Activated CD4-positive, alpha-beta T cell treated with anti-CD3 and anti-CD28 coated beads, Interleukin-2, amount 10 ng/mL, durations not matched to agents 7 days and 5 days (primary cell): ENCODE measurements around the gene AFAP1L2. TPM values are rescaled to one million over a fixed set of nuclear protein-coding genes. Genes with fewer than 3 reads are reported as not detected.

ENCODE experiments used
- CTCF ChIA-PET: fragments of 350-600 bp; sonication (Branson Sonifier 250); formaldehyde crosslinking; loops from one replicate; lab custom pipeline; 2021; ENCODE audit warnings: antibody characterized with exemption; lab: Charles Lee
- POLR2A ChIA-PET: fragments of 350-600 bp; sonication (Branson Sonifier 250); formaldehyde crosslinking; loops from one replicate; lab custom pipeline; 2021; ENCODE audit warnings: antibody characterized with exemption; lab: Charles Lee
- DNase-seq: peaks from one replicate; pipeline ENCODE4 v3.0.0-alpha.2; 2020
- H3K27ac Mint-ChIP-seq: one replicate; pipeline ENCODE4 v1.8.0; 2021; ENCODE audit warnings: mild to moderate bottlenecking, moderate library complexity, mixed read lengths
- H3K27me3 Mint-ChIP-seq: one replicate; pipeline ENCODE4 v1.8.0; 2021; ENCODE audit warnings: mixed read lengths
- H3K36me3 Mint-ChIP-seq: one replicate; pipeline ENCODE4 v1.8.0; 2021; ENCODE audit warnings: low read depth, mixed read lengths
- H3K4me1 Mint-ChIP-seq: one replicate; pipeline ENCODE4 v1.8.0; 2021; ENCODE audit warnings: mixed read lengths
- H3K4me3 Mint-ChIP-seq: one replicate; pipeline ENCODE4 v1.8.0; 2021; ENCODE audit warnings: mild to moderate bottlenecking, moderate library complexity, mixed read lengths
- H3K9me3 Mint-ChIP-seq: one replicate; pipeline ENCODE4 v1.8.0; 2021; ENCODE audit warnings: mixed read lengths
- total RNA-seq, 2 experiments: library from RNA; stranded (reverse); gene quantifications; one replicate each; pipeline ENCODE4 v1.2.3, GENCODE V29; 2021

AFAP1L2 gene
- total RNA-seq, 2 experiments from 2014 or later, result 1.1 to 1.8 TPM

- Mint-ChIP-seq H3K4me1 (no peaks in the 10 kb centered on the region), H3K27me3 (no peaks in the 10 kb centered on the region), H3K36me3 (no peaks in the 10 kb centered on the region), H3K4me3 (no peak overlapping the region), H3K27ac (no peak overlapping the region), H3K9me3 (peaks cover 5% of the 10 kb centered on the region)
- DNase-seq, result no peak
- POLR2A ChIA-PET, result interaction anchor here (0.7 kb wide), 1 partner anchor 51 kb away, joined by 6 read pairs; no protein-coding TSS in a partner anchor
- CTCF ChIA-PET, result no interaction called here
Measured at GRCh38 chr10:114252092-114252491, 152.2 kb downstream of the AFAP1L2 start.

GRCh38 chr10:114250716-114251115, 153.6 kb downstream of the AFAP1L2 start:
- CTCF ChIA-PET, result interaction anchor here (0.6 kb wide), 1 partner anchor 950 kb away, joined by 5 read pairs; no protein-coding TSS in a partner anchor
- Mint-ChIP-seq H3K36me3 (no peaks in the 10 kb centered on the region), H3K27me3 (no peaks in the 10 kb centered on the region), H3K4me1 (no peaks in the 10 kb centered on the region), H3K27ac (no peak overlapping the region), H3K4me3 (no peak overlapping the region), H3K9me3 (peaks cover 5% of the 10 kb centered on the region)
- no peak for DNase-seq
- POLR2A ChIA-PET, result interaction anchor here (0.6 kb wide), 1 partner anchor 1545 kb away, joined by 3 read pairs; no protein-coding TSS in a partner anchor

GRCh38 chr10:114250236-114250635, 154.1 kb downstream of the AFAP1L2 start:
- no peak for DNase-seq
- Mint-ChIP-seq H3K4me1 (no peaks in the 10 kb centered on the region), H3K4me3 (no peak overlapping the region), H3K27ac (no peak overlapping the region), H3K36me3 (no peaks in the 10 kb centered on the region), H3K27me3 (peaks cover 3% of the 10 kb centered on the region), H3K9me3 (peaks cover 5% of the 10 kb centered on the region)
- ChIA-PET POLR2A (interaction anchor here (0.6 kb wide), 1 partner anchor 1545 kb away, joined by 3 read pairs; no protein-coding TSS in a partner anchor), CTCF (no interaction called here)

- H3K36me3 Mint-ChIP-seq, result no peaks in the 10 kb centered on the region
- H3K4me1 Mint-ChIP-seq, result no peaks in the 10 kb centered on the region
Measured at GRCh38 chr10:114246679-114247305, 157.5 kb downstream of the AFAP1L2 start.

GRCh38 chr10:114245121-114245791, 159.0 kb downstream of the AFAP1L2 start:
- H3K27ac Mint-ChIP-seq, result no peak overlapping the region
- H3K27me3 Mint-ChIP-seq, result peaks cover 43% of the 10 kb centered on the region
- CTCF ChIA-PET, result no interaction called here
- no peak for DNase-seq
- H3K9me3 Mint-ChIP-seq, result no peaks in the 10 kb centered on the region
- H3K36me3 Mint-ChIP-seq, result no peaks in the 10 kb centered on the region
- H3K4me1 Mint-ChIP-seq, result no peaks in the 10 kb centered on the region
- H3K4me3 Mint-ChIP-seq, result no peak overlapping the region
- POLR2A ChIA-PET, result no interaction called here

More at GRCh38 chr10:114246679-114247305, 157.5 kb downstream of the AFAP1L2 start:
- POLR2A ChIA-PET, result no interaction called here
- no peak overlapping the region for H3K4me3 Mint-ChIP-seq
- H3K27ac Mint-ChIP-seq, result no peak overlapping the region
- no peak for DNase-seq
- CTCF ChIA-PET, result no interaction called here
- no peaks in the 10 kb centered on the region for H3K9me3 Mint-ChIP-seq
- H3K27me3 Mint-ChIP-seq, result peaks cover 31% of the 10 kb centered on the region

Other genes with a start within 250 kb of the AFAP1L2 start
- 10 to 100 TPM; 16.0 to 18.6 TPM for gene CCDC186, start 230.3 kb downstream of the AFAP1L2 start, total RNA-seq
- gene TDRD1, start 225.1 kb downstream of the AFAP1L2 start, total RNA-seq, result under 1 TPM; 0.04 to 0.10 TPM
- not detected for gene VWA2, start 165.2 kb downstream of the AFAP1L2 start, total RNA-seq